Right lobe of liver (tissue), 6 donors: ENCODE data around the gene RUNX2. TPM values are rescaled to one million over a fixed set of nuclear protein-coding genes. Genes with fewer than 3 reads are reported as not detected.

Experiments
- ATAC-seq, 4 donors: fragments of 200-7000 bp; cut with Tn5 transposase; one replicate each; pipeline ENCODE4 v1.9.1; 2020; ENCODE audit warnings: mild to moderate bottlenecking in 4 of 4, moderate library complexity in 4 of 4
- DNase-seq, 3 donors: peaks; one replicate each; pipeline ENCODE4 v3.0.0-alpha.2; 2020
- H3K27ac ChIP-seq, 3 donors: fragments of 200-600 bp; one replicate each; pipeline ENCODE4 v1.8.0; 2022
- H3K27me3 ChIP-seq, 2 donors: fragments of 200-600 bp; one replicate each; pipeline ENCODE4 v1.8.0; 2022
- H3K36me3 ChIP-seq, 4 donors: fragments of 200-600 bp; sonication (generic) in 1 of 4; one replicate each; pipeline versions ENCODE4 v1.5.1 to v1.8.0; 2017 to 2022; ENCODE audit warnings: control low read depth in 1 of 4
- H3K4me1 ChIP-seq, 4 donors: fragments of 200-600 bp; sonication (generic) in 1 of 4; one replicate each; pipeline versions ENCODE4 v1.5.1 to v1.8.0; 2017 to 2022; ENCODE audit warnings: control low read depth in 1 of 4
- H3K4me3 ChIP-seq, 3 donors: fragments of 200-600 bp; one replicate each; pipeline ENCODE4 v1.8.0; 2022
- H3K9me3 ChIP-seq, 4 donors: fragments of 200-600 bp; sonication (generic) in 1 of 4; one replicate each; pipeline versions ENCODE4 v1.5.1 to v1.8.0; 2017 to 2022; ENCODE audit warnings: control low read depth in 1 of 4
- POLR2A ChIP-seq: fragments of 450-650 bp; IDR thresholded peaks from one replicate; pipeline ENCODE4 v1.6.1; 2017; ENCODE audit warnings: antibody characterized with exemption, mild to moderate bottlenecking
- WGBS: methylation state at CpG from one replicate; pipeline ENCODE4 v1.1.6; 2018; ENCODE audit warnings: low coverage, low lambda C conversion rate; ENCODE audit not compliant: insufficient coverage; ENCODE audit errors: missing lambda C conversion rate; 5-methylcytosine and 5-hydroxymethylcytosine counted together
- intact Hi-C, 2 donors: fragments of 100-400 bp; cut with DNase I; formaldehyde crosslinking; loops; one replicate each; pipeline versions ENCODE4 v1.11.2 to v1.14.1; 2022
- total RNA-seq, 6 experiments: library from RNA; depleted of rRNA in 2 of 6; stranded (reverse); fragments of >200 nt in 2 of 6; fragmentation: NEBNext Ultra II Directional in 3 of 6; extraction: Animal tissue kit (Norgen Biotek cat#: 25700) in 3 of 6; gene quantifications; one replicate each; pipeline versions ENCODE4 v1.1.0 to v1.2.4, GENCODE V29; 2016 to 2023
- TF ChIP-seq, protein P1 (sequence below), 4 donors: fragments of 200-600 bp in 3 of 4; fragments of 450-650 bp in 1 of 4; IDR thresholded peaks; one replicate each; pipeline versions ENCODE4 v1.5.1 to v1.8.0; 2016 to 2022; ENCODE audit warnings: antibody characterized with exemption in 4 of 4, mild to moderate bottlenecking in 2 of 4
- donor health status: DM: no; HTN: yes; CAD: no.
- donor health status: DM: no; HTN: no; CAD: no.
- donor health status: DM: no; HTN: no; CAD: no.
- donor health status: DM: no; HTN: yes; CAD: no.
- donor health status: DM: no; HTN: yes; CAD: no.

RUNX2 gene
- total RNA-seq, 6 experiments from 2014 or later = 0.15 to 0.80 (median 0.43) TPM

DNA sequence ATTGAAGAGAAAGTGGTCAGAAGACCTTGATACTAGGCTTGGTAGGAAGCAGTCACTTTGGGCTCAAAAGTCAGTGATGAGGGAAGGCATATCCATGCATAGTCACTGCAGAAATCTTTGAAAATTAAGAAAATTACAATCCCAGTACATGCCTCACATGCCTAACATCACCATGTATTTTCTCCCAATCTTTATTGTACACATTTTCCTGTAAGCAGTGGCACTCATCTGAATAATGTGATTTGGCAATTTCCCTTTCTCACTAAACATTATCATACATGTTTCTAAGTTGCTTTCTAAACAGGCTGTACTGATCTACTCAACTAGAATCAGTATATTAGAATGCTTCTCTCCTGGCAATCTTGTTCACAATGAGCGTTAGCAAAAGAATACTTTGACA lies 330.3 kb downstream of the RUNX2 start:
- no peak for DNase-seq
- H3K27ac ChIP-seq = no peak overlapping the region
- H3K4me3 ChIP-seq = no peak overlapping the region
- WGBS = 76% methylated on average over 1 of the region's 1 CpG
- no peaks in the 10 kb centered on the region for H3K9me3 ChIP-seq
- intact Hi-C loops = no loop called here
- H3K27me3 ChIP-seq = no peaks in the 10 kb centered on the region
- TF ChIP-seq, protein P1, sequence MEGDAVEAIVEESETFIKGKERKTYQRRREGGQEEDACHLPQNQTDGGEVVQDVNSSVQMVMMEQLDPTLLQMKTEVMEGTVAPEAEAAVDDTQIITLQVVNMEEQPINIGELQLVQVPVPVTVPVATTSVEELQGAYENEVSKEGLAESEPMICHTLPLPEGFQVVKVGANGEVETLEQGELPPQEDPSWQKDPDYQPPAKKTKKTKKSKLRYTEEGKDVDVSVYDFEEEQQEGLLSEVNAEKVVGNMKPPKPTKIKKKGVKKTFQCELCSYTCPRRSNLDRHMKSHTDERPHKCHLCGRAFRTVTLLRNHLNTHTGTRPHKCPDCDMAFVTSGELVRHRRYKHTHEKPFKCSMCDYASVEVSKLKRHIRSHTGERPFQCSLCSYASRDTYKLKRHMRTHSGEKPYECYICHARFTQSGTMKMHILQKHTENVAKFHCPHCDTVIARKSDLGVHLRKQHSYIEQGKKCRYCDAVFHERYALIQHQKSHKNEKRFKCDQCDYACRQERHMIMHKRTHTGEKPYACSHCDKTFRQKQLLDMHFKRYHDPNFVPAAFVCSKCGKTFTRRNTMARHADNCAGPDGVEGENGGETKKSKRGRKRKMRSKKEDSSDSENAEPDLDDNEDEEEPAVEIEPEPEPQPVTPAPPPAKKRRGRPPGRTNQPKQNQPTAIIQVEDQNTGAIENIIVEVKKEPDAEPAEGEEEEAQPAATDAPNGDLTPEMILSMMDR (IDR thresholded peaks at IDR 0.05) = no peak
- TF ChIP-seq POLR2A = no peak
- ATAC-seq = no peak
- H3K36me3 ChIP-seq = no peaks in the 10 kb centered on the region
- H3K4me1 ChIP-seq = peaks cover 0 to 3% (median 0%) of the 10 kb centered on the region in 4 donors

DNA sequence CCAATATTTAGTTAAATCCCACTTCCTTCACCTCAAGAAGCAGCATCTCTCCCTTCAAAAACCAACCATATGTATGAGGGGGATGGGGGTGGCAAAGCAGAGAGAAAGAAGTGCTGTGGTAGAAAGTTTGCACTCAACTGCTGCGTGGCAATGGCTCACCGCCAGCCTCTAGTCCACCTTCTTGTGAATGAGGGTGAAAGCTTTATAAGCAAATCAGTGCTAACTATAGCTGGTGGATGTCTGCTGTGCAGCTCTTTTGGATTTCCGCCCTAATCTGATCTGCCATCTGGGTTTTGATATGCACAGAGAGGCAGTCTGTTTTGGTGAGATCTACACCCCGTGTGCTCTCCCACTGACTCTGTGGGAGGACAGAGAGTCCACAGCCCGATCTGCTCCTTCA lies 330.8 kb downstream of the RUNX2 start:
- no peak overlapping the region for H3K27ac ChIP-seq
- H3K27me3 ChIP-seq = no peaks in the 10 kb centered on the region
- DNase-seq (no peak), ATAC-seq (no peak)
- H3K36me3 ChIP-seq = no peaks in the 10 kb centered on the region
- TF ChIP-seq POLR2A = no peak
- TF ChIP-seq, protein P1 (IDR thresholded peaks at IDR 0.05) = no peak
- no peak overlapping the region for H3K4me3 ChIP-seq
- H3K4me1 ChIP-seq = peaks cover 0 to 7% (median 0%) of the 10 kb centered on the region in 4 donors
- intact Hi-C loops = no loop called here
- WGBS = 55% methylated on average over 4 of the region's 5 CpGs
- H3K9me3 ChIP-seq = no peaks in the 10 kb centered on the region

DNA sequence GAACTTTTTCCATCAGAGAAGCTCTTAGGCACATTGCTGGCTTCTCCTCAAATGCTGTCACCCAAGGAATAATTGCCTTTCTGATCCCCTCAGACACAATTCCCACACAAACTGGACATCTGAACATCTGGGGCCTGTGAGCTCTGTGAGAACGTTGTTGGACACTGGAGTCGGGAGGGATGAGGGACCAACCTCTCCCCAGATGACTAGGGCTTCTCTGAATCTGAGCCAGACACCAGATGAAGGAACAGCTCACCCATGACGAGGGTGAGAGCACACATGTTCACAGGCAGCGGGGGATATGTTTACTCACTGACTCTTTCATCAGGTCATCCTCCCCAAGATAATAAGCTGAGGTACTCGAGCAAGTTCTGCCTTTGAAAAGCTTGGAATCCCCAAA lies 333.5 kb downstream of the RUNX2 start:
- intact Hi-C loops = no loop called here
- H3K27me3 ChIP-seq = no peaks in the 10 kb centered on the region

DNA sequence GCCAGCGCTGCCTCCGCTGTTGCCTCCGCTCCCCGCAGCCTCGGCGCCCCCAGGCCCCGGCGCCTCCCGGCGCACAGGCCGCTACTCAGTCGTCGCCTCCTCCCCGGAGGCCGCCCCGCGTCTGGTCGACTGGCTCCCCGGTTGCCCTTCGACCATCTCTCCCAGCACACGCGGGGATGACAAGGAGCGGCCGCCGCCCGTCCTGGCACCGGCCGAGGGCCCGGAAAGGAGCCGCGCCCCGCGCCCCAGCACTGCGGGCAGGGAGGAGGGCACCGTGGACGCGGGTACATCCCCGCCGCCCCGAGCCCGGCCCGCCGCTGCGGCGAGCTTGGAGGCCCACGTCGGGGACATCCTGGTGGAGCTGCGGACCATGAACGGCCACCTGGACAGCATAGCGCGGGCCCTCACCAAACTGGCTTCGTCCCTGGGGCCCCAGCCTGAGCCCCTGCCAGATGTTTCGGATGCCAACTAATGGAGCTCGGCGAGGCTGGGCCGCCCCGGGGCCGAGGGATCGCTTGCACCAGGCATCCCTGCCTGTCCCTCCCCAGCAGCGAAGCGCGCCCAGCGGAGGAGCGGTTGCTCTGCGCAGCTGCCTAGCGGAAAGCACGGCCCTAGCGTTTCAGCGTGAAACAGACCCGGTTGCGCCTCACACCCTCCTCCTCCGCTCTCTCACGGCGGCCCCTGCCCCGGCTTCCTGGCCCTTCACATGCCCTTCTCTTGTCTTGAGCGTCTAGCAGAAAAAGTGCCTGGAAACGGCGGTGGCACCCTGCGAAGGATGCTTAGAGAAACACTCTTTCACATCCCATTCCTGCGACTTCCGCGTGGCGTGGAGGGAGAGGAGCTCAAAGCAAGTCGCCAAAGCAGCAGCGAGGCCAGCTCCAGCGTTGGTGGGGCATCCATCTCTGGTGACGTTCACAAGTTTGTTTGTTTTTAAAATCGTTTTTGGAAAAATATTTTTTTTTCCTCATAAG lies 335.4 kb downstream of the RUNX2 start:
- Histone ChIP-seq H3K27me3 (no peaks in the 10 kb centered on the region), H3K9me3 (no peaks in the 10 kb centered on the region), H3K4me1 (peaks cover 0 to 7% (median 0%) of the 10 kb centered on the region in 4 donors), H3K36me3 (no peaks in the 10 kb centered on the region), H3K27ac (no peak overlapping the region), H3K4me3 (no peak overlapping the region)
- ATAC-seq = peak in 3 of 4 donors; percentile 12 to 30 (median 20)
- intact Hi-C loops = no loop called here
- TF ChIP-seq, protein P1 (IDR thresholded peaks at IDR 0.05) = no peak
- TF ChIP-seq POLR2A = no peak
- 9% methylated on average over 23 of the region's 88 CpGs for WGBS
- peak in 1 of 3 donors; percentile 28 for DNase-seq

More for the DNA sequence above, 333.5 kb downstream of the RUNX2 start:
- Histone ChIP-seq H3K9me3 (no peaks in the 10 kb centered on the region), H3K36me3 (no peaks in the 10 kb centered on the region), H3K4me1 (peaks cover 0 to 7% (median 0%) of the 10 kb centered on the region in 4 donors), H3K27ac (no peak overlapping the region), H3K4me3 (no peak overlapping the region)
- DNase-seq (no peak), ATAC-seq (no peak)
- TF ChIP-seq POLR2A = no peak
- TF ChIP-seq, protein P1 (IDR thresholded peaks at IDR 0.05) = no peak
- WGBS = 59% methylated on average over 3 of the region's 5 CpGs
